BLaER1 treated with 17β-estradiol and CSF1 and Interleukin-3, amounts not matched to agents 10 nM and 100 nM (cell line): ENCODE measurements around the gene CCL24.
"Not testable (repeated sequence)": the region's sequence is repeated elsewhere in the genome, so short reads cannot be mapped to it uniquely, and the experiment has no call there.

Experiments used
- H3K27ac ChIP-seq, 11 experiments: shearing (Covaris generic); formaldehyde crosslinking; 2 replicates each; pipeline ENCODE4 v1.8.1; 2022
- H3K27me3 ChIP-seq, 11 experiments: shearing (Covaris generic); formaldehyde crosslinking; 2 replicates each; pipeline ENCODE4 v1.8.1; 2022
- H3K36me3 ChIP-seq, 11 experiments: shearing (Covaris generic); formaldehyde crosslinking; 2 replicates each; pipeline ENCODE4 v1.8.1; 2022
- H3K4me1 ChIP-seq, 10 experiments: shearing (Covaris generic); formaldehyde crosslinking; 2 replicates each; pipeline ENCODE4 v1.8.1; 2022
- H3K4me2 ChIP-seq, 11 experiments: shearing (Covaris generic); formaldehyde crosslinking; 2 replicates each; pipeline ENCODE4 v1.8.1; 2022
- H3K4me3 ChIP-seq, 10 experiments: shearing (Covaris generic); formaldehyde crosslinking; 2 replicates each; pipeline ENCODE4 v1.8.1; 2022
- H3K9ac ChIP-seq, 11 experiments: shearing (Covaris generic); formaldehyde crosslinking; 2 replicates each; pipeline ENCODE4 v1.8.1; 2022
- H3K9me3 ChIP-seq, 11 experiments: shearing (Covaris generic); formaldehyde crosslinking; replicated peaks in 1 of 11; 2 replicates each; pipeline ENCODE4 v1.8.1; 2022
- H4K20me1 ChIP-seq, 11 experiments: shearing (Covaris generic); formaldehyde crosslinking; 2 replicates each; pipeline ENCODE4 v1.8.1; 2022
- Cebpa-rat ChIP-seq, 11 experiments: shearing (Covaris generic); IDR thresholded peaks; 2 replicates each; pipeline ENCODE4 v1.8.1; 2022

The CCL24 gene

DNA sequence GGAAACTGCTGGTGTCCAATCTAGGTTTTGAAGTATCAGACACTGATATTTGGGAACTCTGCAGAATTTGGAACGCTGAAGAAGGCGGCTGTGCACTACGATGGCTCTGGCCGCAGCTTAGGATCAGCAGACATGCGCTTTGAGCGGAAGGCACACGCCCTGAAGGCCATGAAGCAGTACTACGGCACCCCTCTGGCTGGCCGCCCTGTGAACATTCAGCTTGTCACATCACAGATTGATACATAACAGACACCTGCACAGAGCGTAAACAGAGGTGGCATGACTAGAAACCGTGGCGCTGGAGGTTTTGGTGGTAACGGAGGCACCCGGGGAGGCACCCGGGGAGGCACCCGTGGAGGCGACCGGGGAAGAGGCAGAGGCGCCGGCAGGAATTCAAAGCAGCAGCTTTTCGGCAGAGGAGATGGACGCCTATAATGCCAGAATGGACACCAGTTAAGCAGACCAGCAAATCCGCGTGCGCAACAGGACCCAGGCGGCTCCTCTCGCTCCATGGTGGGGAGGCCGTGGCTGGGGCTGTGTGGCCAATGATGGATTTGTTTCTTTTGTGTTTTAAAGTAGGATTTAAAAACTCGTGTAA, 22.2 kb upstream of the CCL24 start:
- Histone ChIP-seq H3K4me3 (no peak overlapping the region), H3K9me3 (no peaks in the 10 kb centered on the region), H3K27me3 (no peaks in the 10 kb centered on the region), H3K4me1 (peaks cover 29 to 85% (median 65%) of the 10 kb centered on the region in 10 experiments), H3K27ac (peak overlapping the region in 7 of 11 experiments; percentile 25 to 62 (median 47); a peak in 10 of 22 replicates), H4K20me1 (no peaks in the 10 kb centered on the region), H3K36me3 (0 out of 22 replicates have a peak, but pooled peaks cover 0 to 11% (median 0%) of the 10 kb centered on the region in 11 experiments), H3K9ac (peak overlapping the region in 5 of 11 experiments; percentile 20 to 49 (median 41); a peak in 6 of 22 replicates), H3K4me2 (peak overlapping the region; percentile 51 to 93 (median 77))
- TF ChIP-seq Cebpa-rat (IDR thresholded peaks at IDR 0.05): no peak

DNA sequence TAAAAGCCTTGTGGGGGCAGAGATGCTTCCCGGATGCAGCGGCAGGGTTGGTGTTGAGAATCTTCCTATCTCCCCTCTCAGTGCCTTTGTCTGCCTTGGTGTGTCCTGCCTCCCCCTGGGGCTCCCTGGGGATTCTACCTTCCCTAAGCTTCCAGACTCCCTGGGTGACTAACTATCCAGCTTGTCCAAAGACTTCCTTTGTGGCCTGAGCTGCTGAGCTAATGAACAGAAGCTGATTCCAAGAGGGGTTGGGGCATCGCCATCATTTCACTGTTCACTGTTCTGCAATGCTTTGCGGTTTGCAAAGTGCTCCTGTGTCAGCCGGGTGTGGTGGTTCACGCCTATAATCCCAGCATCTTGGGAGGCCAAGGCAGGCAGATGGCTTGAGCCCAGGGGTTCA, 20.1 kb upstream of the CCL24 start:
- Histone ChIP-seq H3K4me2 (peak overlapping the region in 2 of 11 experiments; percentile 31 to 47; a peak in 3 of 22 replicates), H3K36me3 (0 out of 22 replicates have a peak, but pooled peaks cover 0 to 11% (median 0%) of the 10 kb centered on the region in 11 experiments), H3K4me1 (peaks cover 36 to 81% (median 61%) of the 10 kb centered on the region in 10 experiments)
- not testable (repeated sequence) for H3K27ac ChIP-seq, H4K20me1 ChIP-seq, H3K9me3 ChIP-seq, H3K27me3 ChIP-seq, H3K9ac ChIP-seq, H3K4me3 ChIP-seq

DNA sequence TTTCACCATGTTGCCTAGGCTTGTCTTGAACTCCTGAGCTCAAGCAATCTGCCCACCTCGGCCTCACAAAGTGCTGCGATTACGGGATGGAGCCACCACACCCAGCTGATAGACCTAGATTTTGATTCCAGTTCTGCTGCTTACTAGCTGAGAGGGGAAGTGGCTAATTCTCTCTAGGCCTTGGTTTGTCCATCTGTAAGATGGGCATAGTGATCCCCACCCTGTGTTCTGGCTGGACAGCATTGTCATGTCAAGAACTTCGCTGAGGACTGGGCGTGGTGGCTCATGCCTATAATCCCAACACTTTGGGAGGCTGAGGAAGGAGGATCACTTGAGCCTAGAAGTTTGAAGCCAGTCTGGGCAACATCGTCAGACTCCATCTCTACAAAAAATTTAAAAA, 17.4 kb upstream of the CCL24 start:
- Histone ChIP-seq H3K9ac (no peak overlapping the region), H3K4me3 (no peak overlapping the region), H3K27ac (no peak overlapping the region), H3K4me1 (peaks cover 24 to 65% (median 47%) of the 10 kb centered on the region in 10 experiments), H3K9me3 (no peaks in the 10 kb centered on the region), H3K4me2 (peak overlapping the region in 7 of 11 experiments; percentile 71 to 86 (median 78); a peak in 9 of 22 replicates), H4K20me1 (0 out of 22 replicates have a peak, but pooled peaks cover 0 to 3% (median 0%) of the 10 kb centered on the region in 11 experiments), H3K36me3 (peaks cover 0 to 19% (median 0%) of the 10 kb centered on the region in 11 experiments; a peak in 1 of 22 replicates), H3K27me3 (peaks cover 0 to 7% (median 0%) of the 10 kb centered on the region in 11 experiments; a peak in 2 of 22 replicates)
- TF ChIP-seq Cebpa-rat (IDR thresholded peaks at IDR 0.05): no peak

DNA sequence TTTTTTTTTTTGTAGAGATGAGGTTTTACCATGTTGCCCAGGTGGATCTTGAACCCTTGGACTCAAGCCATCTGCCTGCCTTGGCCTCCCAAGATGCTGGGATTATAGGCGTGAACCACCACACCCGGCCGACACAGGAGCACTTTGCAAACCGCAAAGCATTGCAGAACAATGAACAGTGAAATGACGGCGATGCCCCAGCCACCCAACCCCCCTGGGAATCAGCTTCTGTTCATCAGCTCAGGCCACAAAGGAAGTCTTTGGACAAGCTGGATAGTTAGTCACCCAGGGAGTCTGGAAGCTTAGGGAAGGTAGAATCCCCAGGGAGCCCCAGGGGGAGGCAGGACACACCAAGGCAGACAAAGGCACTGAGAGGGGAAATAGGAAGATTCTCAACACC, 16.1 kb upstream of the CCL24 start:
- not testable (repeated sequence) for H3K27me3 ChIP-seq, H3K9me3 ChIP-seq, H3K4me3 ChIP-seq, H4K20me1 ChIP-seq
- H3K4me2 ChIP-seq: peak overlapping the region; percentile 53 to 86 (median 74)
- peak overlapping the region in 3 of 11 experiments; percentile 19 to 31 (median 29); a peak in 2 of 22 replicates for H3K9ac ChIP-seq
- H3K36me3 ChIP-seq: peaks cover 0 to 17% (median 0%) of the 10 kb centered on the region in 11 experiments; a peak in 2 of 22 replicates
- peaks cover 13 to 53% (median 35%) of the 10 kb centered on the region in 10 experiments for H3K4me1 ChIP-seq
- H3K27ac ChIP-seq: peak overlapping the region in 9 of 11 experiments; percentile 8 to 63 (median 35); a peak in 14 of 22 replicates

DNA sequence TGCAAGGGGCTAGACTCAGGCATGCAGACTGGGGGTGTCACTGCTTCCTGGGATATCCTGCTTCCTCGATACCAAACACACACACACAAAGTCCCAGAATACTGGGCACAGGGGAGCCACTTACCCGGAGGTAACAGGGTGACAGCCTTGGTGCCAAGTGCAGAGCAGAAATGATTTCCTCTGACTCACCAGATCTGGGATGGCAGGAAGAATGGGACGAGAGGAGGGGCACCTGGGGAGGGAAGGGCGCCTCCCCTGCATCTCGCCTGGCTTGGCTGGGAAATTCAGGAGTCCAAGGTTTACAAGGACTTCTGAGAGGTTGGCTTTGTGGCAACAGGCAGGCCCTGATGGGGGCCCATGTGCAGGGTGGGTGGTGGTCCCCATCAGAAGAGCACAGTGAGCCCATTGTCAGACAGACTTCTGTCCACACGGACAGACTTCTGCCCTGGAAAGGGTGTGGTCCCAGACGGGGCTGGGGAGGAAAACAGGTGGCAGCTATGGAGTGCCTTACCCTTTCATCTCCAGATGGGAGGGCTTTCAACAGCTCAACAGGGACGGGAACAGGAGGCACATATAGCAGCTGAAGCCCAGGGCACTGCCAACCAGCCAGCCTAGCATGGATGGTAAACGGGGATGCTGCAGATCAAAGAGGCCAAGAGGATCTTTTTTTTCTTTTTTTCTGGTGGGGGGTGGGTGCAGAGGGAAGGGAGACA, 9.7 kb upstream of the CCL24 start:
- H3K27ac ChIP-seq: no peak overlapping the region
- no peak overlapping the region for H3K4me3 ChIP-seq
- no peaks in the 10 kb centered on the region for H3K9me3 ChIP-seq
- H3K27me3 ChIP-seq: peaks cover 0 to 7% (median 0%) of the 10 kb centered on the region in 11 experiments; a peak in 2 of 22 replicates
- peaks cover 0 to 37% (median 0%) of the 10 kb centered on the region in 11 experiments; a peak in 6 of 22 replicates for H3K36me3 ChIP-seq
- peak overlapping the region in 1 of 11 experiments; percentile 26; a peak in 2 of 22 replicates for H3K4me2 ChIP-seq
- H3K4me1 ChIP-seq: peaks cover 0 to 37% (median 5%) of the 10 kb centered on the region in 10 experiments; a peak in 12 of 20 replicates
- H3K9ac ChIP-seq: no peak overlapping the region
- 0 out of 22 replicates have a peak, but pooled peaks cover 0 to 6% (median 0%) of the 10 kb centered on the region in 11 experiments for H4K20me1 ChIP-seq
- no peak for TF ChIP-seq Cebpa-rat (IDR thresholded peaks at IDR 0.05)

DNA sequence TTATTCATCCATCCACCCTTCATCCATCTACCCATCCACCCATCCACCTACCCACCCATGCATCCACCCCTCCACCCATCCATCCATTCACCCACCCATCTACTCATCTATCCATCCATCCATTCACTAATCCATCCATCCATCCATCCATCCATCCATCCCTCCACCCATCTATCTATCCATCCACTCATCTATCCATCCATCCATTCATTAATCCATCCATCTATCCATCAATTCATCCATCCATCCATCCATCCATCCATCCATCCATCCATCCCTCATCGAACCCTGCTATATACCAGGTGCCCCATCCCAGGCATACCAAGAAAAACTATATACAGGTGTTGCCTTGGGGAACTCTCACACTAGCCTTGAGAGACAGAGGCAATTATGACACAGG, 7.1 kb upstream of the CCL24 start:
- Histone ChIP-seq H4K20me1 (0 out of 22 replicates have a peak, but pooled peaks cover 0 to 6% (median 0%) of the 10 kb centered on the region in 11 experiments), H3K27me3 (no peaks in the 10 kb centered on the region), H3K9me3 (no peaks in the 10 kb centered on the region), H3K9ac (no peak overlapping the region), H3K36me3 (peaks cover 0 to 29% (median 0%) of the 10 kb centered on the region in 11 experiments; a peak in 5 of 22 replicates), H3K27ac (no peak overlapping the region), H3K4me1 (peaks cover 0 to 50% (median 16%) of the 10 kb centered on the region in 10 experiments; a peak in 13 of 20 replicates), H3K4me3 (no peak overlapping the region), H3K4me2 (no peak overlapping the region)
- TF ChIP-seq Cebpa-rat (IDR thresholded peaks at IDR 0.05): no peak

DNA sequence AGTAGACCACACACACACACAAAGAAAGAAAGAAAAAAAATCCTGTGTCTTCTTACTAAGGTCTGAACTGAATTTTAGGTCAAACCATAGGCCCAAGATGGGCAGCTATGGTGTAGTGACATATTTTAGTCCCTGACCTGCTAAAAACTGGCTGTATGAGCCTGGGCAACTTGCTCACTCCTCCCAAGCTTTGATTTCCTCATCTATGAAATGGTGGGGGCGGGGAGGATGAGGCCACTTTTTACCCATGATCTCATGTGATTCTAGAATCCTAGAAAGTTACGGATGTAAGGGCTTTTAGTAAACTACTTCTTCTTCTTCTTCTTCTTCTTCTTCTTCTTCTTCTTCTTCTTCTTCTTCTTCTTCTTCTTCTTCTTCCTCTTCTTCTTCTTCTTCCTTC, 6.1 kb upstream of the CCL24 start:
- TF ChIP-seq Cebpa-rat (IDR thresholded peaks at IDR 0.05): no peak

DNA sequence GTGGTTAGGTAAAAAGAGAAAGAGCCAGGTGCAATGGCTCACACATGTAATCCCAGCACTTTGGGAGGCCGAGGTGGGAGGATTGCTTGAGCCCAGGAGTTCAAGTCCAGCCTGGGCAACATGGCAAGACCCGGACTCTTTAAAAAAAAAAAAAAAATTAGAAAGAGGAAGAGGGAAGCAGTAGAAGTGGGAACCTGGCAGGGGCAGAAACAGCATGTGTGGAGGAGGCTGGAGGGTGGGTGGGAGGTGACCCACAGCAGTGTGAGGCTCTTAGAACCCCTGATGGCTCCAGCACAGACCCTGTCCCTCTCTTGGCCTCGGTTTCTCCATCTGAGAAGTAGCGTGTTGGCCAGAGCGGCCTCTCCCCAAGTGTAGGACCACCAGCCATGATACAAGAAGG, 4.9 kb upstream of the CCL24 start:
- H3K27ac ChIP-seq: peak overlapping the region in 4 of 11 experiments; percentile 35 to 94 (median 60); a peak in 7 of 22 replicates
- H3K4me2 ChIP-seq: peak overlapping the region in 5 of 11 experiments; percentile 10 to 94 (median 88); a peak in 9 of 22 replicates
- peak overlapping the region in 3 of 11 experiments; percentile 15 to 51 (median 50); a peak in 3 of 22 replicates for H3K9ac ChIP-seq
- H3K27me3 ChIP-seq: no peaks in the 10 kb centered on the region
- no peak overlapping the region for H3K4me3 ChIP-seq
- no peak for TF ChIP-seq Cebpa-rat (IDR thresholded peaks at IDR 0.05)
- H3K36me3 ChIP-seq: peaks cover 0 to 15% (median 0%) of the 10 kb centered on the region in 11 experiments; a peak in 5 of 22 replicates
- H3K4me1 ChIP-seq: peaks cover 6 to 71% (median 28%) of the 10 kb centered on the region in 10 experiments
- no peaks in the 10 kb centered on the region for H3K9me3 ChIP-seq
- 0 out of 22 replicates have a peak, but pooled peaks cover 0 to 6% (median 0%) of the 10 kb centered on the region in 11 experiments for H4K20me1 ChIP-seq

More for the DNA sequence above, 6.1 kb upstream of the CCL24 start:
- H3K36me3 ChIP-seq: peaks cover 0 to 24% (median 0%) of the 10 kb centered on the region in 11 experiments; a peak in 5 of 22 replicates
- peak overlapping the region in 3 of 11 experiments; percentile 38 to 75 (median 54); a peak in 4 of 22 replicates for H3K9ac ChIP-seq
- 0 out of 22 replicates have a peak, but pooled peaks cover 0 to 6% (median 0%) of the 10 kb centered on the region in 11 experiments for H4K20me1 ChIP-seq
- H3K4me2 ChIP-seq: peak overlapping the region in 5 of 11 experiments; percentile 10 to 92 (median 62); a peak in 9 of 22 replicates
- H3K27ac ChIP-seq: peak overlapping the region in 4 of 11 experiments; percentile 24 to 94 (median 71); a peak in 7 of 22 replicates
- peaks cover 0 to 60% (median 16%) of the 10 kb centered on the region in 10 experiments; a peak in 13 of 20 replicates for H3K4me1 ChIP-seq
- no peak overlapping the region for H3K4me3 ChIP-seq
- no peaks in the 10 kb centered on the region for H3K27me3 ChIP-seq
- H3K9me3 ChIP-seq: no peaks in the 10 kb centered on the region
